ENCODE data around the gene HYAL2. TPM values are rescaled to one million over a fixed set of nuclear protein-coding genes. Genes with fewer than 3 reads are reported as not detected.

The HYAL2 gene
- total and polyA plus RNA-seq, 2 of the 8 experiments (the other 6 are each of a cell fraction or from before 2014, with no cell fraction given): 51.9 to 176 TPM

- no peak for TF ChIP-seq CHD7 (IDR thresholded peaks at IDR 0.05; ENCODE audit: insufficient replicate concordance, low read length)
- TF ChIP-seq RNF2 (IDR thresholded peaks at IDR 0.05; ENCODE audit: borderline replicate concordance, low read depth, low read length, missing control alignments, poor library complexity, severe bottlenecking): no peak
- peak; percentile 65 for TF ChIP-seq CHD2 (IDR thresholded peaks at IDR 0.05; ENCODE audit: low read length)
- no peak for TF ChIP-seq SIX5 (IDR thresholded peaks at IDR 0.05; ENCODE audit: low read depth, low read length)
- TF ChIP-seq SRF (IDR thresholded peaks at IDR 0.05; ENCODE audit: low read depth, low read length): no peak
- no peak for TF ChIP-seq CTBP2 (IDR thresholded peaks at IDR 0.05; ENCODE audit: borderline replicate concordance, insufficient read depth, insufficient read length, low read length)
- TF ChIP-seq POLR2A (IDR thresholded peaks at IDR 0.05; ENCODE audit: control extremely low read depth in 1 of 2, low read depth in 2 of 2, low read length in 2 of 2): peak in 1 of 2 experiments; percentile 82; a peak in 1 of 3 replicates
- TF ChIP-seq CBX5 (IDR thresholded peaks at IDR 0.05; ENCODE audit: low read depth, low read length): no peak
- TF ChIP-seq SAP30 (IDR thresholded peaks at IDR 0.05; ENCODE audit: insufficient read depth, insufficient replicate concordance, low read length): peak; percentile 27
- TF ChIP-seq NANOG (IDR thresholded peaks at IDR 0.05; ENCODE audit: insufficient read depth, low read depth, low read length, poor library complexity, severe bottlenecking): peak; percentile 41
Observed at GRCh38 chr3:50327943-50328691, 5.6 kb upstream of the HYAL2 start, which contains the start of gene TUSC2 (continued).
